GM10847 (cell line): ENCODE measurements around the gene SERPING1.

Experiments used
- POLR2A ChIP-seq: IDR thresholded peaks from 2 replicates; pipeline ENCODE4 v1.6.1; 2011; ENCODE audit not compliant: insufficient read length; ENCODE audit errors: extremely low read depth

The SERPING1 gene

DNA sequence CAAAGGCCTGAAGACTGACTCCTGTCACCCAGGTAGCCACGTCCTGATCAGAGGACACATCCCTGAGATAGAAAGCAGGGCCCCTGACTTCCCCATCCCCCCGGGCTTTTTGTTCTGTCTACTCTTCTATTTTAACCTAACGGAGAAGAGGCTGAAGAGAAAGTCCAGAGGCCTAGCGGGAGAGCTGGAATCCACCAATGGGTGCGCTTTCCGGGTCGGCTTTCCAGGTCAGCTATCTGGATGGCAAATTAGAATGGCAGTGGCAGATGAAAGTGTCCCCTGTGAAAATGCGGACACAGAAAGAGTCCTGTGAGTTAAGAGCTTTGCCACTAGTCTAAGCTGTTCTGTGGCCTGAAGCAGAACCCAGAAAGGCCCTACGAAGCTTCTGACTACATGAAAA lies 13.1 kb upstream of the SERPING1 start:
- TF ChIP-seq POLR2A: no peak

DNA sequence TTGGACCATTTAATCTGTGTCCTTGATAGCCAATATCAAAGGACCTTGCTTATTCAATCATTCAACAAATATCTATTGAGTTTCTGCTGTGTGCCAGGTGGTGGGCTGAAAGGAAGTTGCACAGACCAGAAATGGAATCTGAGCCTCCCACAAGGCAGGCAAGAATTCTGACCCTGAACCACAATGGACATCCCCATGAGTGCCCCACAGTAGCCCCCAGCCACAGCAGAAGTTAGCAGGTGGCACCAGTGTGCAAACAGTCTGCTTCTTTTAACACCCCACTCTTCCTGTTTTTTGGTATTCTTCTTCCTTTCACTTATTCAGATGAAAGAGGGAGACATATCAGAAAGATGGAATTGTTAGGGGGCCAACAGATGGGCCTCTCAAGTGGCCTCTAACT lies 12.2 kb upstream of the SERPING1 start:
- no peak for TF ChIP-seq POLR2A

DNA sequence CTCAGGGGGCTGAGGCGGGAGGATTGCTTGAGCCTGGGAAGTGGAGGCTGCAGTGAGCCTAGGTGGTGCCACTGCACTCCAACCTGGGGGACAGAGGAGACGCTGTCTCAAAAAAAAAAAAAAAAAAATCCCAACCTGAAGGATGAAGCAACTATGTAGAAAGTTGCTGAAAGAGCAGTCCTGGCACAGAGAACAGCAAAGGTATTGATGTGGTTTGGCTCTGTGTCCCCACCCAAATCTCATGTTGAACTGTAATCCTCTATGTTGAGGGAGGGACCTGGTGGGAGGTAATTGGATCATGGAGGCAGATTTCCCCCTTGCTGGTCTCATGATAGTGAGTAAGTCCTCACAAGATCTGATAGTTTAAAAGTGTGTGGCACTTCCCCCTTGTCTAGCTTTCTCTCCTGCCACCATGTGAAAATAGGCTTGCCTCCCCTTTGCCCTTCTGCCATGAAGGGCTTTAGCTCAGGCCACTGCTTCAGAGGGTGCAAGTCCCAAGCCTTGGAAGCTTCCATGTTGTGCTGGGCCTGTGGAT lies 10.7 kb upstream of the SERPING1 start:
- TF ChIP-seq POLR2A: no peak

GRCh38 chr11:57588046-57588710 lies 9.3 kb upstream of the SERPING1 start:
- no peak for TF ChIP-seq POLR2A

DNA sequence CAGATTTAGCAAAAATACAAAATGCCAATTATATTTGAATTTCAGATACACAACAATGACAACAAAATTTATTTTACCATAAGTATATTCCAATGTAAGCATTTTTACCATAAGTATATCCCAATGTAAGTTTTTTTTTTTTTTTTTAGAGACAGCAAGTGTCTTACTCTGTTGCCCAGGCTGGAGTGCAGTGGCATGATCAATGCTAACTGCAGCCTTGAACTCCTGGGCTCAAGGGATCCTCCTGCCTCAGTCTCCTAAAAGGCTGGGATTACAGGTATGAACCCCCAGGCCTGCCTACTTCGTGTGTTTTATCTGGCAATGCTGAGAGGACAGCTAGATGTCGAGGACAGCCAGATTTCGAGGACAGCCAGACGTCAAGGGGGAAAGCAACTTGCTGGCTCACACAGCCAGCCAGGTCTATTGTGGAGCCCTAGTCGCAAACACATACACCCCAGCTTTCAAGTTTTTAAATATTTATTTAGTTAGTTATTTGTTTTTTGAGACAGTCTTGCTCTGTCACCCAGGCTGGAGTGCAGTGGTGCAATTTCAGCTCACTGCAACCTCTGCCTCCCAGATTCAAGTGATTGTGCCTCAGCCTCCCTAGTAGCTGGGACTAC lies 1.1 kb upstream of the SERPING1 start:
- TF ChIP-seq POLR2A: no peak

- TF ChIP-seq POLR2A: no peak
These were observed 688 bp downstream of the SERPING1 start for GRCh38 chr11:57597916-57598830.

- no peak for TF ChIP-seq POLR2A
These were observed 1.3 kb downstream of the SERPING1 start for GRCh38 chr11:57598831-57599155.

- no peak for TF ChIP-seq POLR2A
These were observed 1.9 kb downstream of the SERPING1 start for GRCh38 chr11:57599381-57599780.

GRCh38 chr11:57601297-57601696 lies 3.8 kb downstream of the SERPING1 start:
- TF ChIP-seq POLR2A: no peak

GRCh38 chr11:57604296-57605027 lies 7.0 kb downstream of the SERPING1 start:
- TF ChIP-seq POLR2A: no peak

DNA sequence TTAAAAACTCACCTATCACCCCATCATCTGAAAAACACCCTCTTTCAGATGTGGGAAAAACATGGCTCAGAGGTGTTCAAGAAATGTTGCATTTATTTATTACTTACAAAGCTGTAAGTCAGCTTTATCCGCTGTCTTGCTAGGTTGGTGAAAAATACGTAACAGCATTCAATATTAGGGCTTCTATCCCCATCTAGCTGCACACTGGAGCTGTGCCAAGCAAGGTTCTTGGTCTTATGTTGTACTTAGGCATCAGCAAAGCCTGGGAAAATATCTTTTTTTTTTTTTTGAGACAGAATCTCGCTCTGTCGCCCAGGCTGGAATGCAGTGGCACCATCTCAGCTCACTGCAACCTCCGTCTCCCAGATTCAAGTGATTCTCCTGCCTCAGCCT lies 7.5 kb downstream of the SERPING1 start:
- TF ChIP-seq POLR2A: no peak

- TF ChIP-seq POLR2A: no peak
These were observed 12.7 kb downstream of the SERPING1 start for GRCh38 chr11:57610170-57610569.

DNA sequence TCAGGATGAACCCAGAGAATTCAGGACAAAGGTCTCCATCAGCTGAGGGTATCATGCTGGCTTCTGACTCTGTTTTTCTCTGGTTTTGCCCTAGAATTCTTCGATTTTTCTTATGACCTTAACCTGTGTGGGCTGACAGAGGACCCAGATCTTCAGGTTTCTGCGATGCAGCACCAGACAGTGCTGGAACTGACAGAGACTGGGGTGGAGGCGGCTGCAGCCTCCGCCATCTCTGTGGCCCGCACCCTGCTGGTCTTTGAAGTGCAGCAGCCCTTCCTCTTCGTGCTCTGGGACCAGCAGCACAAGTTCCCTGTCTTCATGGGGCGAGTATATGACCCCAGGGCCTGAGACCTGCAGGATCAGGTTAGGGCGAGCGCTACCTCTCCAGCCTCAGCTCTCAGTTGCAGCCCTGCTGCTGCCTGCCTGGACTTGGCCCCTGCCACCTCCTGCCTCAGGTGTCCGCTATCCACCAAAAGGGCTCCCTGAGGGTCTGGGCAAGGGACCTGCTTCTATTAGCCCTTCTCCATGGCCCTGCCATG lies 16.8 kb downstream of the SERPING1 start:
- no peak for TF ChIP-seq POLR2A

DNA sequence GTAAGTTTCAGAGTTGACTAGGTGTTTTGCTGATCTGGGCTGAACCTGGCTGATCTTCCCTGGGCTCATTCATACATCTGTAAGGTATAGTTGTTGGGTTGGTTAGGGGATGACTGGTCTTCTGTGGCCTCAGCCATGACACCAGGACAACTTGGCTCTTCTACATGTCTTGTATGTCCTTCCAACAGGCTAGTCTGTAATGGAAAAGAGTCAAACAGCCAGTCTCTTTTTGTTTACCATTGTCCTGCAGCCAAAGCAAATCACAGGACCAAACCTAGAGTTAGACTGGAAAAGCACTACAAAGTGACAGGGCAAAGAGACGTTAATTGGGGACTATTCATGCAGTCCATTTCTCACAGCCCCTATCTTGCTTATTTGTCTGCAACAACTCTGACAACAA lies 17.8 kb downstream of the SERPING1 start:
- TF ChIP-seq POLR2A: no peak

GRCh38 chr11:57616595-57616994 lies 19.1 kb downstream of the SERPING1 start:
- no peak for TF ChIP-seq POLR2A
